GM12892 (cell line): ENCODE results near the gene GOT1.

ENCODE experiments used
- POLR2A ChIP-seq: IDR thresholded peaks from 2 replicates; pipeline ENCODE4 v1.6.1; 2011; ENCODE audit warnings: low read depth, low read length, control low read depth
- POLR2AphosphoS5 ChIP-seq: IDR thresholded peaks from 2 replicates; pipeline ENCODE4 v1.6.1; 2011; ENCODE audit warnings: low read depth, low read length, control low read depth

DNA sequence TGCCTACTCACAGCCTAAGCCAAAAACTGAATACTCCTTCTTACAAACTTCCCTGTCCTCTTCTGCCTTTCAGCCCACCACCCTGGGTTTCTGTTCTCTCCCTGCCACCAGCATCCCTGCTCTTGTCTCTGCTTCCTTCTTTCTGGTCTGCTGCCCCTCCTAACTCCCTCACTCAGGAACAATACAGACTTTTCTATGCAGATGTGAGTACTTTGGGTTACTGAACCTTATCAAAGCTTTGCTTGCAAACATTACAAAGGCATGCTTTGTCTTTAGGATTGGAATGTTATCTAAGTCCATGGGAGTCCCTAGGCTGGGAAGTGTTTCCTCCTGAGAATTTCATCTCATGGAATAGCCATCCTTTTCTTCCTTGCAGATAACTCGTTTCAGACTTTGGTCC is 72.3 kb downstream of the GOT1 start:
- no peak for TF ChIP-seq POLR2A
- TF ChIP-seq POLR2AphosphoS5, result no peak
